ENCODE data around the gene ISYNA1. TPM values are rescaled to one million over a fixed set of nuclear protein-coding genes. Genes with fewer than 3 reads are reported as not detected.

The ISYNA1 gene
- total and polyA plus RNA-seq, 2 of the 13 experiments (the other 11 are each of a cell fraction or from before 2014, with no cell fraction given): 29.6 to 48.5 TPM

GRCh38 chr19:18437491-18438330 is at the start of gene ISYNA1 (continued):
- 0 out of 2 replicates have a peak, but pooled peaks have one; percentile 9 for TF ChIP-seq GMEB1 (CRISPR knock-in tag; IDR thresholded peaks at IDR 0.05; ENCODE audit: borderline replicate concordance)
- TF ChIP-seq ATF4 (CRISPR knock-in tag; IDR thresholded peaks at IDR 0.05): no peak
- TF ChIP-seq MXD1 (CRISPR knock-in tag; IDR thresholded peaks at IDR 0.05): 0 out of 2 replicates have a peak, but pooled peaks have one; percentile 41
- no peak for TF ChIP-seq ZBTB44 (CRISPR knock-in tag; IDR thresholded peaks at IDR 0.05)
- no peak for TF ChIP-seq JUN (CRISPR knock-in tag; IDR thresholded peaks at IDR 0.05)
- 0 out of 2 replicates have a peak, but pooled peaks have one; percentile 70 for TF ChIP-seq ZNF850 (CRISPR knock-in tag; conservative IDR thresholded peaks at IDR 0.05)
- 0 out of 2 replicates have a peak, but pooled peaks have one; percentile 22 for TF ChIP-seq EED (CRISPR knock-in tag; IDR thresholded peaks at IDR 0.05)
- TF ChIP-seq GPN1 (CRISPR knock-in tag; IDR thresholded peaks at IDR 0.05; ENCODE audit: borderline replicate concordance): peak; percentile 87; the same call in 1 of the 2 replicates
- TF ChIP-seq ZNF142 (CRISPR knock-in tag; IDR thresholded peaks at IDR 0.05): peak; percentile 45; the same call in 1 of the 2 replicates
- no peak for TF ChIP-seq HMG20B (CRISPR knock-in tag; conservative IDR thresholded peaks at IDR 0.05)
- no peak for TF ChIP-seq ZBTB21 (CRISPR knock-in tag; IDR thresholded peaks at IDR 0.05)
- TF ChIP-seq XBP1 (CRISPR knock-in tag; IDR thresholded peaks at IDR 0.05): no peak
- peak; percentile 47; the same call in 1 of the 2 replicates for TF ChIP-seq ZBTB33 (CRISPR knock-in tag; IDR thresholded peaks at IDR 0.05)
- 0 out of 2 replicates have a peak, but pooled peaks have one; percentile 9 for TF ChIP-seq PHF8 (CRISPR knock-in tag; IDR thresholded peaks at IDR 0.05)
- no peak for TF ChIP-seq CENPX (CRISPR knock-in tag; IDR thresholded peaks at IDR 0.05)
